OCI-LY7 (cell line): ENCODE measurements around the gene TGFB1I1. TPM values are rescaled to one million over a fixed set of nuclear protein-coding genes. Genes with fewer than 3 reads are reported as not detected.

Experiments
- BruUV-seq: library from RNA; stranded (reverse); fragments of 400-500 nt; replicated peaks from 2 replicates; lab custom pipeline; 2021; lab: Mats Ljungman, UMichigan
- CTCF ChIA-PET: fragments of 300-600 bp; sonication (Branson Sonifier 250); formaldehyde crosslinking; loops from one replicate; lab custom pipeline; 2022; ENCODE audit warnings: antibody characterized with exemption; ENCODE audit not compliant: unreplicated experiment; lab: Charles Lee
- POLR2A ChIA-PET: fragments of 300-600 bp; sonication (Branson Sonifier 250); formaldehyde crosslinking; loops from one replicate; lab custom pipeline; 2022; ENCODE audit warnings: antibody characterized with exemption; lab: Charles Lee
- DNase-seq: peaks from one replicate; pipeline ENCODE4 v3.0.0-alpha.2; 2015; ENCODE audit warnings: low spot score
- H2AFZ ChIP-seq: fragments of 200-600 bp; sonication (generic), shearing (Covaris generic); 2 replicates; pipeline ENCODE4 v1.6.1; 2014; ENCODE audit warnings: mild to moderate bottlenecking, antibody characterized with exemption, low read length, moderate library complexity
- H3K27ac ChIP-seq: fragments of 200-600 bp; sonication (generic); 2 replicates; pipeline ENCODE4 v1.5.1; 2014; ENCODE audit warnings: mixed run types, low read depth, mild to moderate bottlenecking, moderate library complexity, low read length, inconsistent platforms; ENCODE audit not compliant: poor library complexity, severe bottlenecking
- H3K36me3 ChIP-seq: fragments of 200-600 bp; sonication (generic); 2 replicates; pipeline ENCODE4 v1.6.1; 2014; ENCODE audit warnings: mild to moderate bottlenecking, antibody characterized with exemption, low read length, moderate library complexity, mixed read lengths; ENCODE audit not compliant: insufficient read depth
- H3K4me1 ChIP-seq: fragments of 200-600 bp; sonication (generic); 2 replicates; pipeline ENCODE4 v1.5.1; 2014; ENCODE audit warnings: mild to moderate bottlenecking, low read length; ENCODE audit not compliant: insufficient read depth, poor library complexity, severe bottlenecking
- H3K4me2 ChIP-seq: fragments of 200-600 bp; sonication (generic); 2 replicates; pipeline ENCODE4 v1.6.1; 2014; ENCODE audit warnings: mild to moderate bottlenecking, low read length
- H3K4me3 ChIP-seq: fragments of 200-600 bp; sonication (generic); 2 replicates; pipeline ENCODE4 v1.5.1; 2014; ENCODE audit warnings: mild to moderate bottlenecking, low read depth, low read length; ENCODE audit not compliant: poor library complexity, severe bottlenecking
- H3K79me2 ChIP-seq: fragments of 200-600 bp; sonication (generic); 2 replicates; pipeline ENCODE4 v1.6.1; 2016; ENCODE audit warnings: low read depth, mild to moderate bottlenecking, low read length, moderate library complexity, mixed read lengths; ENCODE audit not compliant: insufficient read depth
- H3K9me2 ChIP-seq: fragments of 200-600 bp; sonication (generic); 2 replicates; pipeline ENCODE4 v1.6.1; 2016; ENCODE audit warnings: mild to moderate bottlenecking, low read length, mixed read lengths; ENCODE audit not compliant: insufficient read depth
- H3K9me3 ChIP-seq: fragments of 200-600 bp; sonication (generic); 2 replicates; pipeline ENCODE4 v1.6.1; 2014; ENCODE audit warnings: mild to moderate bottlenecking, mixed run types, low read length, mixed read lengths
- H4K20me1 ChIP-seq: fragments of 200-600 bp; sonication (generic); 2 replicates; pipeline ENCODE4 v1.6.1; 2014; ENCODE audit warnings: mild to moderate bottlenecking, antibody characterized with exemption, low read length, moderate library complexity, mixed read lengths; ENCODE audit not compliant: insufficient read depth
- CTCF ChIP-seq: fragments of 200-600 bp; sonication (generic); conservative IDR thresholded peaks from 2 replicates; pipeline ENCODE4 v1.5.1; 2014; ENCODE audit warnings: mild to moderate bottlenecking, antibody characterized with exemption, low read length, moderate library complexity, mixed read lengths
- EZH2phosphoT487 ChIP-seq: fragments of 200-600 bp; sonication (generic); IDR thresholded peaks from 2 replicates; pipeline ENCODE4 v1.6.1; 2018; ENCODE audit warnings: low read depth, borderline replicate concordance, mild to moderate bottlenecking, mixed run types, antibody characterized with exemption, low read length, moderate library complexity, mixed read lengths
- intact Hi-C: fragments of 100-400 bp; cut with micrococcal nuclease; formaldehyde crosslinking; loops from one replicate; pipeline ENCODE4 v1.10.0; 2022; ENCODE audit not compliant: unreplicated experiment
- total RNA-seq, 2 experiments: library from RNA; depleted of rRNA in 1 of 2; stranded (reverse); fragments of >200 nt in 1 of 2; shearing (Covaris generic) in 1 of 2; gene quantifications; 2 replicates each; pipeline ENCODE4 v1.2.3, GENCODE V29; 2014 to 2022

TGFB1I1 gene
- total RNA-seq, 2 experiments from 2014 or later = 0.38 to 0.73 TPM

DNA sequence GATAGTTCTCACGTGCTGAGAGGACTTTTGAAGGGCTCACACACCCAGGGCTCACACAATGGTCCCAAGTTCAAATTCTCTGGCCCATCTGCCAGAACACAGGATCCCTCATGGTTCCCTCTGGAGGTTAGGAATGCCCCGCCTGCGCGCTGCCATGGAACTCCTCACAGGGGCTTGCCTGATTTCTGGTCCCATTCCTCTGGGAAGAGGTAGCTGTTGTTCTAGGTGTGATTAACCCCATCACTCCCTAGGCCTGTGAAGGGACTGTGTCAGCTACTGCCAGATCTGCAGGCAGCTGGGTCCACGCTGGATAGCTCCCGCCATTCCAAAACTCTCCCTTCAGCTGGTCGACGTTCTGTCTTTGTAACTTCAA is 15.0 kb upstream of the TGFB1I1 start:
- H3K36me3 ChIP-seq = peaks cover 13% of the 10 kb centered on the region; the same call in 1 of the 2 replicates
- H3K4me2 ChIP-seq = peak overlapping the region; percentile 82
- POLR2A ChIA-PET = interaction anchor here (2.0 kb wide), 1 partner anchor 17 kb away, joined by 4 read pairs; no protein-coding TSS in a partner anchor
- H3K9me2 ChIP-seq = no peaks in the 10 kb centered on the region
- H3K79me2 ChIP-seq = peaks cover 36% of the 10 kb centered on the region; the same call in 1 of the 2 replicates
- peaks cover 23% of the 10 kb centered on the region for H4K20me1 ChIP-seq
- TSS peak; percentile 41 for BruUV-seq
- intact Hi-C loops = loop anchor here (5.0 to 10.0 kb wide), 2 partner anchors 240 to 342 kb away; partner anchors contain the start of gene KAT8
- CTCF ChIA-PET = interaction anchor here (0.5 kb wide), 1 partner anchor 75 kb away, joined by 3 read pairs; no protein-coding TSS in a partner anchor
- peak overlapping the region; percentile 92 for H3K4me3 ChIP-seq
- TF ChIP-seq CTCF (no peak), EZH2phosphoT487 (no peak)
- peaks cover 35% of the 10 kb centered on the region for H3K4me1 ChIP-seq
- H2AFZ ChIP-seq = no peak overlapping the region
- no peak overlapping the region for H3K27ac ChIP-seq
- no peaks in the 10 kb centered on the region for H3K9me3 ChIP-seq
- DNase-seq = no peak

- peak overlapping the region; percentile 92 for H3K4me3 ChIP-seq
- POLR2A ChIA-PET = interaction anchor here (0.6 to 2.0 kb wide), 3 partner anchors 15 to 409 kb away, joined by 4 to 6 read pairs (median 4); no protein-coding TSS in a partner anchor
- intact Hi-C loops = loop anchor here (2.0 to 10.0 kb wide), 4 partner anchors 239 to 417 kb away; partner anchors contain the start of genes KAT8, ZNF646 and ZNF668
- CTCF ChIA-PET = interaction anchor here (0.6 to 1.1 kb wide), 2 partner anchors 40 to 411 kb away, joined by 3 to 10 read pairs; no protein-coding TSS in a partner anchor
- H3K4me2 ChIP-seq = peak overlapping the region; percentile 82
- peak; percentile 40; the same call in 1 of the 2 replicates for TF ChIP-seq CTCF
- no peak for TF ChIP-seq EZH2phosphoT487
- peak overlapping the region; percentile 80 for H3K27ac ChIP-seq
- peaks cover 35% of the 10 kb centered on the region for H3K4me1 ChIP-seq
- peaks cover 13% of the 10 kb centered on the region; the same call in 1 of the 2 replicates for H3K36me3 ChIP-seq
- no peaks in the 10 kb centered on the region for H3K9me3 ChIP-seq
- H2AFZ ChIP-seq = peak overlapping the region; percentile 60
- no peaks in the 10 kb centered on the region for H3K9me2 ChIP-seq
- DNase-seq = peak; percentile 77
- BruUV-seq = no TSS peak
- peaks cover 23% of the 10 kb centered on the region for H4K20me1 ChIP-seq
- peaks cover 36% of the 10 kb centered on the region; the same call in 1 of the 2 replicates for H3K79me2 ChIP-seq
Measured at GRCh38 chr16:31458073-31458843, 13.7 kb upstream of the TGFB1I1 start.
